Endothelial cell (in vitro differentiated cells): ENCODE measurements around the gene HAUS5. TPM values are rescaled to one million over a fixed set of nuclear protein-coding genes. Genes with fewer than 3 reads are reported as not detected.
"Not testable (repeated sequence)": the region's sequence is repeated elsewhere in the genome, so short reads cannot be mapped to it uniquely, and the experiment has no call there.

Experiments
- DNase-seq: peaks from one replicate; pipeline ENCODE4 v3.0.0; 2021; ENCODE audit warnings: low spot score
- H3K27ac Mint-ChIP-seq: one replicate; pipeline ENCODE4 v1.8.0; 2021; ENCODE audit warnings: mixed read lengths, inconsistent platforms; ENCODE audit not compliant: unreplicated experiment
- H3K27me3 Mint-ChIP-seq: one replicate; pipeline ENCODE4 v1.8.0; 2021; ENCODE audit warnings: mild to moderate bottlenecking, moderate library complexity, mixed read lengths, inconsistent platforms; ENCODE audit not compliant: unreplicated experiment
- H3K36me3 Mint-ChIP-seq: one replicate; pipeline ENCODE4 v1.8.0; 2021; ENCODE audit warnings: mild to moderate bottlenecking, low read depth, mixed read lengths, inconsistent platforms; ENCODE audit not compliant: unreplicated experiment
- H3K4me1 Mint-ChIP-seq: one replicate; pipeline ENCODE4 v1.8.0; 2021; ENCODE audit warnings: mild to moderate bottlenecking, mixed read lengths, inconsistent platforms; ENCODE audit not compliant: unreplicated experiment
- H3K4me3 Mint-ChIP-seq: one replicate; pipeline ENCODE4 v1.8.0; 2021; ENCODE audit warnings: mild to moderate bottlenecking, mixed read lengths, inconsistent platforms; ENCODE audit not compliant: unreplicated experiment
- H3K9me3 Mint-ChIP-seq: one replicate; pipeline ENCODE4 v1.8.0; 2021; ENCODE audit warnings: mixed read lengths, inconsistent platforms; ENCODE audit not compliant: unreplicated experiment
- CTCF ChIP-seq: fragments of 200-600 bp; sonication (generic); IDR thresholded peaks from one replicate; pipeline ENCODE4 v1.5.0; 2021; ENCODE audit warnings: antibody characterized with exemption; ENCODE audit not compliant: unreplicated experiment
- total RNA-seq: library from RNA; stranded (reverse); fragmentation: NEBNext Ultra II Directional; extraction: Animal tissue kit (Norgen Biotek cat#: 25700); gene quantifications from one replicate; pipeline ENCODE4 v1.2.1, GENCODE V29; 2021; ENCODE audit not compliant: unreplicated experiment

HAUS5 gene
- total RNA-seq, 1 donor from 2014 or later: 30.2 TPM

- Mint-ChIP-seq H3K9me3 (no peaks in the 10 kb centered on the region), H3K4me1 (peaks cover 16% of the 10 kb centered on the region), H3K36me3 (peaks cover 10% of the 10 kb centered on the region), H3K27ac (peak overlapping the region; percentile 48), H3K27me3 (peaks cover 11% of the 10 kb centered on the region), H3K4me3 (peak overlapping the region; percentile 59)
- TF ChIP-seq CTCF: no peak
- DNase-seq: no peak
These were observed 38.0 kb downstream of the HAUS5 start for GRCh38 chr19:35650581-35650980.

DNA sequence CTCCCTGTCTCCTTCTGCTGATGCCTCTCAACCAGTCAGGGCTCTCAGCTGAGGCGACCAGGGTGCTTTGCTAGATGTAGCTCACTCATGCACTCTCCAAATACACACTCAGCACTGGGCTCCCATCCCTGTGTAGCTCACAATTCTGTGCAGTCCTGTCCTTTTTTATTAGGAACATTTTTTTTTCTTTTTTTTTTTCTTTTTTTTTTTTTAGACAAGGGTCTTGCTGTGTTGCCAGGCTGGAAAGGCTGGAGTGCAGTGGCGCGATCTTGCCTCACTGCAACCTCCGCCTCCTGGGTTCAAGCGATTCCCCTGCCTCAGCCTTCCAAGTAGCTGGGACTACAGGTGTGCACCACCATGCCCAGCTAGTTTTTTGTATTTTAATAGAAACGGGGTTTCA lies 42.3 kb downstream of the HAUS5 start:
- H3K4me3 Mint-ChIP-seq, H3K27me3 Mint-ChIP-seq, H3K4me1 Mint-ChIP-seq, H3K27ac Mint-ChIP-seq, H3K9me3 Mint-ChIP-seq, DNase-seq: not testable (repeated sequence)
- peaks cover 29% of the 10 kb centered on the region for H3K36me3 Mint-ChIP-seq

DNA sequence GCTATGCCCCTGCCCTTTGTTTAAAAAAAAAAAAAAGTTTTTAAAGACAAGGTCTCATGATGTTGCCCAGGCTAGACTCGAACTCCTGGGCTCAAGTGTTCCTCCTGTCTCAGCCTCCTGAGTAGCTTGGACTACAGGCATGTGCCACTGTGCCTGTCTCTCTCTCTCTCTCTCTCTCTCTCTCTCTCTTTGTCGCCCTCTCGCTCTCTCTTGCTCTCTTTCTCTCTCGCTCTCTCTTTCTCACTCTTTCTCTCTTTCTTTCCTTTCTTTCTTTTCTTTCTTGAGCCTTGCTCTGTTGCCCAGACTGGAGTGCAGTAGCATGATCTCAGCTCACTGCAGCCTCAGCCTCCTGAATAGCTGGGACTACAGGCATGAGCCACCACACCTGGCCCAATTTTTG lies 43.1 kb downstream of the HAUS5 start:
- DNase-seq: no peak
- no peak for TF ChIP-seq CTCF
- H3K27ac Mint-ChIP-seq: no peak overlapping the region
- H3K9me3 Mint-ChIP-seq: no peaks in the 10 kb centered on the region
- peak overlapping the region; percentile 53 for H3K4me3 Mint-ChIP-seq
- peaks cover 4% of the 10 kb centered on the region for H3K27me3 Mint-ChIP-seq
- H3K36me3 Mint-ChIP-seq: peaks cover 31% of the 10 kb centered on the region
- peaks cover 7% of the 10 kb centered on the region for H3K4me1 Mint-ChIP-seq

GRCh38 chr19:35656700-35657099 lies 44.2 kb downstream of the HAUS5 start:
- Mint-ChIP-seq H3K4me1 (no peaks in the 10 kb centered on the region), H3K9me3 (no peaks in the 10 kb centered on the region), H3K27me3 (peaks cover 2% of the 10 kb centered on the region), H3K4me3 (no peak overlapping the region), H3K36me3 (peaks cover 29% of the 10 kb centered on the region), H3K27ac (no peak overlapping the region)
- no peak for TF ChIP-seq CTCF
- DNase-seq: no peak

- peaks cover 2% of the 10 kb centered on the region for H3K27me3 Mint-ChIP-seq
- no peaks in the 10 kb centered on the region for H3K9me3 Mint-ChIP-seq
- peak overlapping the region; percentile 1 for H3K4me3 Mint-ChIP-seq
- H3K27ac Mint-ChIP-seq: no peak overlapping the region
- peak; percentile 58 for TF ChIP-seq CTCF
- peaks cover 27% of the 10 kb centered on the region for H3K36me3 Mint-ChIP-seq
- no peak for DNase-seq
- H3K4me1 Mint-ChIP-seq: no peaks in the 10 kb centered on the region
These were observed 45.6 kb downstream of the HAUS5 start for GRCh38 chr19:35657904-35658700.
